Type B pancreatic cell (in vitro differentiated cells): Measurements from ENCODE around the gene CYP19A1. TPM values are rescaled to one million over a fixed set of nuclear protein-coding genes. Genes with fewer than 3 reads are reported as not detected.
"Not testable (repeated sequence)": the region's sequence is repeated elsewhere in the genome, so short reads cannot be mapped to it uniquely, and the experiment has no call there.

Experiments used
- DNase-seq: peaks from one replicate; pipeline ENCODE4 v3.0.0; 2021; ENCODE audit warnings: mixed read lengths; ENCODE audit not compliant: unreplicated experiment; ENCODE audit errors: extremely low spot score
- H3K27ac Mint-ChIP-seq: 2 replicates; pipeline ENCODE4 v1.8.0; 2021; ENCODE audit warnings: mild to moderate bottlenecking, mixed read lengths
- H3K27me3 Mint-ChIP-seq: 2 replicates; pipeline ENCODE4 v1.8.0; 2021; ENCODE audit warnings: mixed read lengths
- H3K36me3 Mint-ChIP-seq: 2 replicates; pipeline ENCODE4 v1.8.0; 2021; ENCODE audit warnings: mixed read lengths
- H3K4me1 Mint-ChIP-seq: one replicate; pipeline ENCODE4 v1.8.0; 2021; ENCODE audit warnings: mixed read lengths; ENCODE audit not compliant: unreplicated experiment
- H3K4me3 Mint-ChIP-seq: 2 replicates; pipeline ENCODE4 v1.8.0; 2021; ENCODE audit warnings: mild to moderate bottlenecking, mixed read lengths
- H3K9me3 Mint-ChIP-seq: 2 replicates; pipeline ENCODE4 v1.8.0; 2021; ENCODE audit warnings: mixed read lengths
- CTCF ChIP-seq: fragments of 200-600 bp; sonication (generic); conservative IDR thresholded peaks from 2 replicates; pipeline ENCODE4 v1.5.0; 2021; ENCODE audit warnings: antibody characterized with exemption, mild to moderate bottlenecking
- total RNA-seq: library from RNA; stranded (reverse); gene quantifications from 2 replicates; pipeline ENCODE4 v1.2.1, GENCODE V29; 2021; ENCODE audit warnings: low replicate concordance

Gene CYP19A1
- total RNA-seq, 1 donor from 2014 or later, result 1.3 TPM

GRCh38 chr15:51262463-51262862 lies 75.9 kb downstream of the CYP19A1 start:
- H3K4me3 Mint-ChIP-seq, result no peak overlapping the region
- peaks cover 10% of the 10 kb centered on the region for H3K27me3 Mint-ChIP-seq
- peaks cover 19% of the 10 kb centered on the region for H3K4me1 Mint-ChIP-seq
- DNase-seq, result no peak
- H3K36me3 Mint-ChIP-seq, result no peaks in the 10 kb centered on the region
- no peak for TF ChIP-seq CTCF
- no peak overlapping the region for H3K27ac Mint-ChIP-seq
- H3K9me3 Mint-ChIP-seq, result no peaks in the 10 kb centered on the region

GRCh38 chr15:51261113-51261512 lies 77.3 kb downstream of the CYP19A1 start:
- H3K9me3 Mint-ChIP-seq, H3K4me3 Mint-ChIP-seq, H3K36me3 Mint-ChIP-seq, H3K27ac Mint-ChIP-seq, DNase-seq: not testable (repeated sequence)
- Mint-ChIP-seq H3K4me1 (peaks cover 15% of the 10 kb centered on the region), H3K27me3 (peaks cover 16% of the 10 kb centered on the region)

- H3K9me3 Mint-ChIP-seq, result no peaks in the 10 kb centered on the region
- DNase-seq, result no peak
- no peak overlapping the region for H3K27ac Mint-ChIP-seq
- peaks cover 15% of the 10 kb centered on the region for H3K4me1 Mint-ChIP-seq
- H3K36me3 Mint-ChIP-seq, result no peaks in the 10 kb centered on the region
- TF ChIP-seq CTCF, result no peak
- H3K27me3 Mint-ChIP-seq, result peaks cover 16% of the 10 kb centered on the region
- H3K4me3 Mint-ChIP-seq, result no peak overlapping the region
These were observed 78.2 kb downstream of the CYP19A1 start for GRCh38 chr15:51260202-51260601.

GRCh38 chr15:51255533-51255932 lies 82.9 kb downstream of the CYP19A1 start:
- H3K27ac Mint-ChIP-seq, result no peak overlapping the region
- H3K36me3 Mint-ChIP-seq, result no peaks in the 10 kb centered on the region
- H3K27me3 Mint-ChIP-seq, result peaks cover 30% of the 10 kb centered on the region
- no peak for DNase-seq
- TF ChIP-seq CTCF, result no peak
- peaks cover 14% of the 10 kb centered on the region for H3K4me1 Mint-ChIP-seq
- H3K4me3 Mint-ChIP-seq, result no peak overlapping the region
- no peaks in the 10 kb centered on the region for H3K9me3 Mint-ChIP-seq

- no peak for DNase-seq
- Mint-ChIP-seq H3K4me1 (no peaks in the 10 kb centered on the region), H3K27ac (no peak overlapping the region), H3K36me3 (no peaks in the 10 kb centered on the region), H3K9me3 (peaks cover 5% of the 10 kb centered on the region), H3K4me3 (no peak overlapping the region), H3K27me3 (peaks cover 36% of the 10 kb centered on the region)
- no peak for TF ChIP-seq CTCF
These were observed 85.0 kb downstream of the CYP19A1 start for GRCh38 chr15:51253366-51253765.

- TF ChIP-seq CTCF, result no peak
- peaks cover 5% of the 10 kb centered on the region for H3K9me3 Mint-ChIP-seq
- no peak overlapping the region for H3K4me3 Mint-ChIP-seq
- H3K4me1 Mint-ChIP-seq, result no peaks in the 10 kb centered on the region
- H3K27me3 Mint-ChIP-seq, result peaks cover 35% of the 10 kb centered on the region
- no peaks in the 10 kb centered on the region for H3K36me3 Mint-ChIP-seq
- no peak overlapping the region for H3K27ac Mint-ChIP-seq
- no peak for DNase-seq
These were observed 85.7 kb downstream of the CYP19A1 start for GRCh38 chr15:51252671-51253070.
